GM21390 (cell line): ENCODE data around the gene KRTAP22-1.

ENCODE experiments used
- ATAC-seq: cut with Tn5 transposase; IDR thresholded peaks from one replicate; pipeline ENCODE4 v1.9.1; 2021; ENCODE audit not compliant: unreplicated experiment

The KRTAP22-1 gene

DNA sequence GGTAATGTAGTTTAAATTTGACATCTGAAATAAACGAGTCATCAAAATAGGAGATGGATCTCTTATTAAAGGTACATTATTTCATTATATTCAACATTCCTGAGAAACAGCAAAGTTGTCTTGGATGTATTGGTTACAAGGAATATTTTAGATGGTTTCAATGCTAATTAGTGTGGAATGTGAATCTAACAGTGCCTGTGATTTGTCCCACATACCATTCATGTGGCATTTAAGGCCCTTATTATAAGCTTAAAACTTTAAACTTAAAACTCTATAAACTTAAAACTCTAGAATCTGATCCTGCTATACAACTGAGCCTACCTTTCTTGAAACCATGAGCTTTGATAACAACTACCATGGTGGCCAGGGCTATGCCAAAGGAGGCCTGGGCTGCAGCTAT, at the start of gene KRTAP22-1:
Gene KRTAP22-1, plus strand, starts transcription at position 301 of the 400 bp plus-strand sequence.
- ATAC-seq: no peak

DNA sequence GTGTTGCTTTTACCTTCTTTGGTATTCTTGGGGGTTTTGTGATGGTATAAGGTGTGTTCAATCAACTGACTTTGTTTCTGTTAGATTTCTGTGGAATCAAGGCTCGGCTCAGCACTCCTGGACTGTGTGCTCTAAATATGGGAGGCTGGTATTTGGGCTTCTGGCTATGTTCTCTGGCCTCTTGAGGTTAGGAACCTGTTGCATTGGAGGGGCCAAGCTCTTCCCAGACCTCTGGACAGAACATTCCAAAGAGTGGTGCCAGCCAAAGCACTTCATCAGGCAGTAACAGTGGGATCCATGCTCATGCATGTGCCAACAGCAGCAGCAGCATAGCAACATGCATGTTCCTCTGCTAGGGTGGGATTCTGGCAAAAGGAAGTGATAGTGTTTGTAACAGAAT, 48.1 kb upstream of the KRTAP22-1 start:
- ATAC-seq: no peak

DNA sequence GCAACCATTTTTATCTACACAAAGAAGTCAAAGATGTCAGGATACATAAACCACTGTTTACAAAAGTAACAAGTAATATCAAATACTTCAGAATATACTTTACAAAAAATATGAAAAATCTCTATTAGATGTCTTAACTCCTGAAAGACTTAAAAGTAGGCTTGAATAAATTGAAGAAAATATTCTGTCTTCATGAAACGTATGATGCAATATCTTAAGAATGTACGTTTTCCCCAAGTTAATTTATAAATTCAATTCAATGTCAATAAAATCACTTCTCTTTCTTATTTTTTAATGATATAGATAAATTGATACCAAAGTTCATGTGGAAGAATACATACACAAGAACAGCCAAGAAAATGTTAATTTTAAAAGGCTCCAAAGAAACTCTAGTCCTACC, 45.8 kb upstream of the KRTAP22-1 start:
- ATAC-seq: no peak

DNA sequence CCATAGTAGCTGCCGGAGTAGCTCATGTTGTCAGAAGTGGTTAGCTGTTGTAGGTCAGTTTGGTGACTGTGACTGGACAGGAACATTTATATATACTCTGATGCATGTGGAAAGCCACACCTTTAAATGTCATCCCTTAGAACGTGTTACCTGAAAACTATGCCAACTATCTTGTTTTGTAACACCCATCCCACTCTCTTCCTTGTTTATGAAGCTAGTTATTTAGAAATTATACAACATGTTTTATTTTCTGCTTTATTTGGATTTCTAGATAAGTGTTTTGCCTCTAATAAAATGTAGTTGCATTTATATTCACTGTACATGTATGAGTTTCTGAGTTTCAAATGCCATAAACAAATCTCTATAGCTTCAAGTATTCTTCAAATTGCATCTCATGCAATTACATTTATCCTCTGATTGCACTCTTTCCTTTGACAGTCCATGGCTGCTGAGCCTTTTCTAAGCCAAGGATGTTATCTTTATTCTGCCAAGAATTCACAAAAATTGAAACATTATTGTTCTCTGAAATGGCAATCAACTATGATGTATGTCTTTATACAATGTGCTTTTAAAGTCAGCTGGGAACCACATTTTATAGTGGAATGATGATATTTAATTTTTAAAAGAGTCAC, 39.5 kb upstream of the KRTAP22-1 start, which contains the start of gene KRTAP19-7:
Gene KRTAP19-7, minus strand, starts transcription at position 51 of the 632 bp plus-strand sequence. Its CDS starts 25 bp downstream, at position 26.
- ATAC-seq: no peak

DNA sequence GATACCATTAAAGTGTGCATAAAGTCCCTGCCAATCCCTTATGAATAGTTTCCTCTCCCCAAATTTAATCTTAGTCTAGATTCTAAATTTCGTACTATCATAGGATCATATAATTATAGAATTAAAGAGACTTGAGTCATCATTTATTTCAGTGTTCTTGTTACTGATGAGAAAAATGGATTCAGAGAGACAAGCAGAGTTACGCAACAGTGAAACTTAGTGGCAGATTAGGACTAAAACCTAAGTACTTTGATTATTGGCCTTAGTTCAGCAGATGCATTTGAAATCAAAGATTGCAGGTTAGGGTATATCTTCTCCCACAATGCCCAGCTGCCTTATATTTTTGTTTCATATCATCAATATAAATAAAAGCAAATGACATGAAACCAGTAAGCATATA, 38.9 kb upstream of the KRTAP22-1 start:
- ATAC-seq: no peak

DNA sequence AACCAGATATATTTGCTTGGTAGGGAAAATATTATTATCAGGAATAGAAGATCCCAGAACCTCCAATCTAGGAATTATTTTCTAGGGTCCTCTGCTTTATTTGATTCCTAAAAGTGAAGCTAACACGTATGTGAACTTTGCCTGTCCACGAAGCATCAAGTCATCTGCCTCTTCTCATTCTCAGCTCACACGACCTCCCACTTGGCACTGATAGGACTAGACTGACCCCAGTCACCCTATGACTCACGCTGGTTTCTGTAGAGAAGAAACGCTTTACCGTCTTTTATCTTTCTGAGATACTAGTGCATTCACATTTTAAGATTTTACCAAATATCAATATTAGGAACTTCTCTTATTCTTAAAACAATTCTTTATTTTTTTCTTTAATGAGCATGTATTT, 37.8 kb upstream of the KRTAP22-1 start:
- ATAC-seq: no peak

DNA sequence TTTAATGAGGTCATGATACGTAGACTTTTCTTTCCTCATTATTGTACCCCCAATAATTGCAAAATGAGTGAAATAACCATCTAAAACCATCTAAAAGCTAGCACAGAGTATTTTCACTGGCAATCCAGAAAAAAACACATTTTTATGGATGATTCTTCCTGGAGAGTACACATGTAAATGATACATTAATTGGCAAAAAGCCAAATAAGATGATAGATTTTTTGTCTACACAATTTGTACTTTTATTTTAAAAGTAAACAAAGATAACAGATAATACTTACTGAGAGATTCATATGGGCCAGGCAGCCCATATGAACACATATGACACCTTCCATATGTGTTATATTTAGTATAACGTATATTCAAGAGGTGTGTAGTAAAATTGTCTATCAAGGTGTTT, 37.3 kb upstream of the KRTAP22-1 start:
- ATAC-seq: no peak

DNA sequence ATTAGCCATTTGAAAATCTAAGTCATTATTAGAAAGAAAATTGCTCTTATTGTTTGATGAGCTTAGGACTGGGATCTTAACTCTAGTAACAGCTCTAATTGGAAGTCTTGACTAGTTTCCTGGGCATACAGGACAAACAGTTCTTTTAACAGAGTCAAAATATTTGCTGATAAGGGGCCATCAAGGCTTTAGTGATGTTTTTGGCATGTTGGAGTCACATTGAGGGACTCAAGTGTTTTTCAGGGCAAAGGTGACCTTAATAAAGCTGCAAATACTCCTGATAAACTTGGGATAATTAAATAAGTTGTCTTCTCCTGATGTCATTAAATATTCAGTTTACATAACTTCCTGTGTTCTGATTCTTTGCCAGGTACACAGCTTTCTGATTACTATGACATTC, 33.3 kb upstream of the KRTAP22-1 start:
- no peak for ATAC-seq

DNA sequence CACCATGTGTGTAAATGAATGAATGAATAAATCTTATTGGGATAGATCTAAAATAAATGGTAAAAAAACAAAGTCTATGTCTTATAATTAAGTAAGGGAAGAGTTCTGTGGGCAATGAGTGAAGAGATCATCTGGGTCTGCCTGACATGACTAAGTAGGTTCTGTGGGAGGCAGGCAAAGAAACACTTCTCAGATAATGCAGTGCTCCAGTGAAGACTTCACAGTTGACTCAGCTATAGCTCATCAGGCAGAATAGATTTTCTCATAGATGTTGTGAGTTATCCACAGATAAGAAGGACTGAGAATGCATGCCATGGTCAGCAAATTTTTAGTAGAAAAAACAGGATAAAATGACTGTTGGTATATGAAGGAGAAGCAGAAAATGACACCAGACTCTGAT, 23.1 kb upstream of the KRTAP22-1 start:
- no peak for ATAC-seq

DNA sequence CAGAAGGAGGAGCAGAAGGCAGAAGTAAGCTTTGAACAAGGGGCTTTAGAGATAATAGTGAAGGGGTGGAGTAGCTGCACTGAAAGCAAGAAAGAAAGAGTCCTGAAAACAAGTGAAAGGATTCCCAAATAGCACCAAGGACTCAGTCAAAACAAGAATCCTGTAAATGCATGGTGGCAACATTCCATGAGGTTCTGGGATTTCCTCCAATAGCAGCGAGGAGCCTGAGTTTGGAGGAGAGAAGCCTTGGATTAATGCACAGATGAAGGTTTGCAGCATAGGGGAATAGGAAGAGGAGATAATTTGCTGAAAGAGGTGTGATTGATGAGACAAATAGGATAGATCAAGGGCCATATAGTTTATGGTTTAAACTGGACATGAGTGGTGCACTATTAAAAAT, 21.5 kb upstream of the KRTAP22-1 start:
- no peak for ATAC-seq

DNA sequence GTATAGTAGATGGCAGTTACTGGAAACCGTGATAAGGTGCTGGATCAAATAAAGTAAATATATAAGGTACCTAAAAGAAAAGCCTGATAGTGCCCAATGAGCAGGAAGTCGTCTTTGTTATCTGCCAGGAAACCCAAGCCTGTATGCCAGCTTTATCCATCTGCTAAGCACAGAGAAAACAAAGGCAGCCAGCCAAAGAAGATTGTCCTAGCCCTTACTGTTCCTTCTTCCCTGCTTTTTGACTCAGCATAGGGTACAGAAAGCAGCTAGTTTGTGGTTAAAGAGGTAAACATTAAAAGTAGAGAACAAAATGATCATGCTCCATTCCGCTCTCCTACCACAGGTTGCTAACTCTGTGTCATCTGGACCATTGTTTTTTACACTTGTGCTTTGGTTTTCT, 20.8 kb upstream of the KRTAP22-1 start:
- no peak for ATAC-seq

DNA sequence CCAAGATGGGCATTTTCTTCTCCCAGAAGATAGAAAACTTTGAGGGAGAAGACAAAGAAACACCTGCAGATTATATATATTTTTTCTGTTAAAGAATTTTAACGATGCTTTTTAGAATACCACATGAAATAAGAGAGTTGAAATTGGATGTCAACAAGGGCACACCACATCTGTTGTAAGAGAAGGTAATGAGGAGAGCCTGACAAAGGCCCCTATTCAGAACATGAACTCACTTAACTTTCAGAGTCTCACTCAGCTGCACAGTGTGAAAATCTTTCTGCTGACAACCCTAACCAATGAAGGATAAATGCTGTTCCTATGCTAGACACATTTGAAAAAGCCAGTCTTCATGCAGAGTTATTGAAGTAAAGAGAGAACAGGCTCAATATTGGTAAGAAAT, 18.0 kb upstream of the KRTAP22-1 start:
- no peak for ATAC-seq

DNA sequence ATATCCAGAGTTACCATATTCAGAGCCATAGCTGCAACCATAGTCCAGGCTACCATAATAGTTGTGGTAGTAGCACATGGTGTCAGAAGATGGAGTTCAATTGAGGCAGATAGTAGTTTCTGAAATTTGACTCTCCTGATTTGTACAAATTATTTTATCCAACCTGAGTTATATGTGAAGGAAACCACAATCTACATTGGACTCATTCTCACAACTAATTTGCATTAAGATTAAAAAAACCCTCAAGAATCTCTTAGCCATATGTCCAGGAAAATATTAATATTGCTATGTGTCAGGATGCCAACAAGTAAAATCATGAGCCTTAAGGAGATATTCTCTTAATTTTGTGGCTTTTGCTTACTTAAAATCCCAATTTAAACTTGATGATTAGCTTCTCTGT, 10.6 kb upstream of the KRTAP22-1 start, which contains the start of gene KRTAP22-2:
Gene KRTAP22-2, minus strand, starts transcription at position 101 of the 400 bp plus-strand sequence.
- no peak for ATAC-seq

DNA sequence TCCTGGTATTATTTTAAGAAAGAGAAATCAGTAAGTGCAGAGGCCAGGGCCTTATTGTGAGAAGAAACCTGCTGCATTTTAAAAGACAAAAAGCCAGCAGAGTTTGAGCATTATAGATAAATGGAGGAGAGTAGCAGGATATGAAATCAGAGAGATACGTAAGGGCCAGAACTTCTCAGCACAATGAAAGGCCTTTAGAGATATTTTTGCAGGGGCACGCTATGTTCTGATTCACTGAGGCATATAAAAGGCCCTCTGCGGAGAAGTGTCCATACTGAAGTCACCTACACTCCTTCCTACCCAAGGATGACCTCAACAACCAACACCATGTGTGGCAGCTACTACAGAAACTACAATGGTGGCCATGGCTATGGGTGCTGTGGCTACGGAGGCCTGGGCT, 8.7 kb upstream of the KRTAP22-1 start, which contains the start of gene KRTAP6-3:
Gene KRTAP6-3, plus strand, starts transcription at position 301 of the 400 bp plus-strand sequence. Its CDS starts 6 bp downstream, at position 307.
- ATAC-seq: no peak

DNA sequence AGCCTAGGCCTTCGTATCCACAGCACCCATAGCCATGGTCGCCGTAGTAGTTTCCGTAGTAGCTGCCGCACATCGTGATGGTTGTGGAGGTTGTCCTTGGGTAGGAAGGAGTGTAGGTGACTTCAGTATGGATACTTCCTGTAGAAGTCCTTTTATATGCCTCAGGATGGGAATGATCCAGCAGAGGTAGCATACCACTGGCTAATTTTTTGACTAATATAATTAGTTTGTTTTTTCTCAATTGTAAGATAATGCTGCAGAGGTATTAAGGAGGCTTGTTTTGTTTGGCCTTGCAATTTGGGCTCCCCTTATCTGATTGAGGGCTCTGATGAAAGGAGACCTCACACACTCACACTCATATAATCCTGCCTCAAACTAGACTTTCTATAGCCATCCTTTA, 2.1 kb upstream of the KRTAP22-1 start, which contains the start of gene KRTAP6-2:
Gene KRTAP6-2, minus strand, starts transcription at position 101 of the 400 bp plus-strand sequence. Its CDS starts 28 bp downstream, at position 73.
- ATAC-seq: no peak

DNA sequence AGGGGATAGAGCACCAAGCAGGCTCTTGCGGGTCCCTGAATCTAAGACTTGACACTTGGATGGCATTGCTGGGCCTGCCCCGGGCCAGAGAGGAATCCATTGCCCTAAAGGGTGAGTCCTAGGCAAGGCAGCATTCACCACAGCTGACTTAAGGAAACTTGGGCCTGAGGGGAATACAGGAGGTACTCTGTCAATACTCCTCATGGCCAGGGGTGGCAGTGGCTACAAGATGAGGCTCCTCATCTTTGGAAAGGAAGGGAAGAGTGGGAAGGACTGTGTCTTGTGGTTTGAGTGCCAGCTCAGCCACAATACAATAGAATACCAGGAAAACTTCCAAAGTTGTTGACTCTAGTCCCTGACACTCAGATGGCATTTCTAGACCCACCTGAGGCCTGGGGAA, 5.1 kb downstream of the KRTAP22-1 start:
- ATAC-seq: no peak

DNA sequence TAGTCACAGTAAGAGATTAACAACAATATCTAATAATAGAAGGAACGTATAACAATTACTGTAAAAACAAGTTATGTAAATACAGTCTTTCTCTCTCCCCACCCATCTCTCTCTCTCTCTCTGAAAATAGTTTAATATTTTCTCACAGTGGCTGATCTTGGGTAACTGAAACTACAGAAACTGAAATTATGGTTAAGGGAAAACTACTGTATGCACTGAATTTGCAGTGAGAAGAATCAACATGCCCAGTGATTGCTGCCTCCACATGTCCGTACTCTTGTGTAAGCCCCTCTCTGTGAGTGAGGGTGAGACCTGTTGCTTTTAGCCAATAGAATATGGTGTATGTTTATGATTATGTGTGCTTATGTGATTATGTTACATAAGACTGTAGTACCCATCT, 11.2 kb downstream of the KRTAP22-1 start:
- ATAC-seq: no peak

DNA sequence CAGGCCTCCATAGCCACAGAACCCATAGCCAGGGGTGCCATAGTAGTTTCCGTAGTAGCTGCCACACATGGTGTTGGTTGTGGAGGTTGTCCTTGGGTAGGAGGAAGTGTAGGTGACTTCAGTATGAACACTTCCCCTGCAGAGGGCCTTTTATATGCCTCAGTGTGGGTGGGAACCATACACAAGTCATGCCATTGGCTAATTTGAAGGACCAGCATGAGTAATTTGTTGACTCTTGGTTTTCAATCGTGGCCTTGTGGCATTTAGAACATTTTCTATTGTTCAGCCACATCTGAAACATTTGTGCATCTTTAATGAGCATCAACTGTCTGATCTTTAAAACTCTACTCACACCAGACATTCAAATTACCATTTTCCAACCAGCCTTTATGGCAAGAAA, 12.9 kb downstream of the KRTAP22-1 start, which contains the start of gene KRTAP6-1:
Gene KRTAP6-1, minus strand, starts transcription at position 95 of the 400 bp plus-strand sequence. Its CDS starts 26 bp downstream, at position 69.
- ATAC-seq: no peak

DNA sequence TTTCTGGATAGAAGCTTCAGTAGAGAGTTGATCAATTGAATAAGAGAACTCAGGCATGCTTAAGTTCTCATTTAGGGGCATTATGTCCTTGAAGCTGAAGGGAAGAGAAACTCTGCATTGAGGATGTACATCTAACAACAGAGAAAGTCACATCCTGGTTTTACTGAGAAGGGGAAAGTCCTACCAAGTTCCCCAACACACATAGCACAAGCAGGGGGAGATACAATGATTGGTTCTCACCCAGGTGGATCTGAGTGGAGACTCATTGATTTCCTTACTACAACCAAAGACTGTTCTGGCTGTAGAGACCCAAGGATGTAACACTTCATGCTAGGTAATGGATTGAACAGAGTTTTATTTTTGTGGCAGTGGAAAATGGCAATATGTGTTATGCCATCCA, 14.3 kb downstream of the KRTAP22-1 start:
- no peak for ATAC-seq

DNA sequence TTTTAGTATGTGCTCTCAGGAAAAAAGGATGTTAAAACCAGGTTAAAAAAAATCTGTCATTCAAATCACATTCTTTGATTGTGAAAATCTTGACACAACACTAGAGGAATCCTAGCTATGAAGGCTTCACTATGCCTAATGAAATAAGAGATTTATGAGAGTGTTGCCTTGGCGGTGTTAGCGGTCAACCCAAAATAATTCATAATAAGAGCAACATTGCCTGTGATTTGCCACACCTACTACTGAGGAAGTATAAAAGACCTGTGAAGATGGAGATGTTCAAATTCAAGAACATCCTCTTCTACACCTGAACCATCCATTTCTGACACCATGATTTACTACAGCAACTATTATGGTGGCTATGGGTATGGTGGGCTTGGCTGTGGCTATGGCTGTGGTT, 15.2 kb downstream of the KRTAP22-1 start, which contains the start of gene KRTAP20-1:
Gene KRTAP20-1, plus strand, starts transcription at position 301 of the 400 bp plus-strand sequence. Its CDS starts 30 bp downstream, at position 331.
- no peak for ATAC-seq

DNA sequence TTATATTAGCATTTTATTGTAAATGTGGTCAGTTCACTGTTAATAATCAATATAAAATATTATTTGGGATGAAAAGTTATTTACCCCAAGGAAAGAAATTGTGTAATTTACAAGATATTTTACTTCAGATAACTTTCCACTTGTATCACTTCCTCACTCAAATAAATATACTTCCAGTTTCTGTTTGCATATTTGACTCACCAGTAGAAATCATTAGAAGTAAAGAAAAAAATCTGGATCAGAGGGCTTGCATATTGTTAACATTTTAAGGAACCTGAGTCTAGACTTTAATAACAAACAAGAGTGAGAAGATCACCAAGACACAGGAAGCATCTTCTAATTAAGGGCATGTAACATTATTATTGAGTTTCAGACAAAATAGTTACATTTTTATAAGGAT, 19.2 kb downstream of the KRTAP22-1 start:
- no peak for ATAC-seq

DNA sequence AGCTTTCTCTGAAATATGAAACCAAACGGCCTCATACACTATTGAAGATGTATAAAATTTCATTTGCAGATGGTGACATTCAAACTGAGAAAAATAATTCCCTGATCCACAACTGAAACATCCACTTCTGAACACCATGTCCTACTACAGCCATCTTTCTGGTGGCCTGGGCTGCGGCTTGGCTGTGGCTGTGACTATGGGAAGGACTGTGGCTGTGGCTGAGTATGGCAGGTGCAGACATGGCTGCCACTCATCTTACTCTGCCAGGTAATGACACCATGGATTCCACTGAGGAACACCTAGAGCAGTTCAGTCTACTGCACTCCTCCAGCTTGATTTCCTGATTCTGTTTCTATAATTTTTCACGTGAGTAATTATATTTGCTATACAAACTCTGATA, 19.6 kb downstream of the KRTAP22-1 start, which contains the start of gene KRTAP20-4:
Gene KRTAP20-4, plus strand, starts transcription at position 106 of the 400 bp plus-strand sequence.
- ATAC-seq: no peak
